ENCODE data around the gene C2CD5.
"Not testable (repeated sequence)": the region's sequence is repeated elsewhere in the genome, so short reads cannot be mapped to it uniquely, and the experiment has no call there.

The C2CD5 gene, protein sequence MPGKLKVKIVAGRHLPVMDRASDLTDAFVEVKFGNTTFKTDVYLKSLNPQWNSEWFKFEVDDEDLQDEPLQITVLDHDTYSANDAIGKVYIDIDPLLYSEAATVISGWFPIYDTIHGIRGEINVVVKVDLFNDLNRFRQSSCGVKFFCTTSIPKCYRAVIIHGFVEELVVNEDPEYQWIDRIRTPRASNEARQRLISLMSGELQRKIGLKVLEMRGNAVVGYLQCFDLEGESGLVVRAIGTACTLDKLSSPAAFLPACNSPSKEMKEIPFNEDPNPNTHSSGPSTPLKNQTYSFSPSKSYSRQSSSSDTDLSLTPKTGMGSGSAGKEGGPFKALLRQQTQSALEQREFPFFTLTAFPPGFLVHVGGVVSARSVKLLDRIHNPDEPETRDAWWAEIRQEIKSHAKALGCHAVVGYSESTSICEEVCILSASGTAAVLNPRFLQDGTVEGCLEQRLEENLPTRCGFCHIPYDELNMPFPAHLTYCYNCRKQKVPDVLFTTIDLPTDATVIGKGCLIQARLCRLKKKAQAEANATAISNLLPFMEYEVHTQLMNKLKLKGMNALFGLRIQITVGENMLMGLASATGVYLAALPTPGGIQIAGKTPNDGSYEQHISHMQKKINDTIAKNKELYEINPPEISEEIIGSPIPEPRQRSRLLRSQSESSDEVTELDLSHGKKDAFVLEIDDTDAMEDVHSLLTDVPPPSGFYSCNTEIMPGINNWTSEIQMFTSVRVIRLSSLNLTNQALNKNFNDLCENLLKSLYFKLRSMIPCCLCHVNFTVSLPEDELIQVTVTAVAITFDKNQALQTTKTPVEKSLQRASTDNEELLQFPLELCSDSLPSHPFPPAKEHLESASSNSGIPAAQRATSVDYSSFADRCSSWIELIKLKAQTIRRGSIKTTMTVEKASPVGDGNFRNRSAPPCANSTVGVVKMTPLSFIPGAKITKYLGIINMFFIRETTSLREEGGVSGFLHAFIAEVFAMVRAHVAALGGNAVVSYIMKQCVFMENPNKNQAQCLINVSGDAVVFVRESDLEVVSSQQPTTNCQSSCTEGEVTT

GRCh38 chr12:22544038-22544979, at the start of gene C2CD5:
Gene C2CD5 (minus strand): TSS chr12:22544542. CDS start chr12:22544150, 392 bp downstream.
- peak; percentile 97 for DNase-seq

- DNase-seq = no peak
These were observed 49.5 kb upstream of the C2CD5 start for GRCh38 chr12:22593864-22594263.

DNA sequence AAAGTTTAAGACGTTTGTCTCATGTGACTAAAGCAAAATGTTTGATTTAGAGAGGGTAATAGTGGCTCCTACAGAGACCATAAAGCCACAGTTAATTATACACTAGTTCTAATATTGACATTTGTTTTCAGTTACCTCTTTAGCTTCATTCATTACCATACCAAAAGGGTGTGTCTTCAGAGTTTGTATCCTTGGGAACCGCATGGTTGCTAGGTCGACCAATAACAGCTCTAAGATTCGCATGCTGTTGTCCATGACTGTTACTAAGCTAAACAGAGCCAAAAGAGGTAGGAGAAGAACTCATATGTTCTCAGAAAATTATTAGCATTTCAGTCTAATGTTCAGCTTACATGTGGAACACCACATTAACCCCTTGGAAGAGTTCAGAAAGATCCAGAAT, 44.5 kb upstream of the C2CD5 start:
- DNase-seq = no peak

- no peak for DNase-seq
These were observed 34.0 kb upstream of the C2CD5 start for GRCh38 chr12:22578328-22578727.

DNA sequence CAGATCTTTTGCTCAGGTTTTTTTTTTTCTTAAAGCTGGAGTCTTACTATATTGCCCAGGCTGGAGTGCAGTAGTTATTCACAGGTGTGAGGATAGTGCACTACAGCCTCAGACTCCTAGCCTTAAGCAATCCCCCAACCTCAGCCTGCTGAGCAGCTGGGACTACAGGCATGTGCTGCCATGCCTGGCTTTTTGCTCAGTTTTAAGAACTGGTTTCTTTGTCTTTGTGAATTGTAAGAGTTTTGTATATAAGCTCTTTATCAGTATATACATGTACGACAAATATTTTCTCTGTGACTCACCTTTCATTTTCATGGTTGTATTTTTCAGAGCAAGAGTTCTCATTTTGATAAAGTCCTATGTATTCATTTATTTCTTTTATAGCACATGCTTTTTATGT, 33.3 kb upstream of the C2CD5 start:
- no peak for DNase-seq

DNA sequence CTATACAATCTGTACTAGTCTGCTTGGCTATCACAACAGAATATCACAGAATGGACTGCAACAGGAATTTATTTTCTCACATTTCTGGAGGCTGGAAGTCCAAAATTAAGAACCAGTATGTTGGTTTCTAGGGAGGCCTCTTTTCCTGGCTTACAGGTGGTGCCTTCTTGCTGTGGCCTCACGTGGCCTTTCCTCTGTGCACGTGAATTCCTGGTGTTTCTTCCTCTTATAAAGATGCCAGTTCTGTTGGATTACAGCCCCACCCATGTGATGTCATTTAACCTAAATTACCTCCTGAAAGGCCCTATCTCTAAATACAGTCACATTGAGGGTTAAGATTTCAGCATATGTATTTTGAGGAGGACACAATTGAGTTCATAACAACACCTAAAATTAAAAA, 32.1 kb upstream of the C2CD5 start:
- DNase-seq = no peak

DNA sequence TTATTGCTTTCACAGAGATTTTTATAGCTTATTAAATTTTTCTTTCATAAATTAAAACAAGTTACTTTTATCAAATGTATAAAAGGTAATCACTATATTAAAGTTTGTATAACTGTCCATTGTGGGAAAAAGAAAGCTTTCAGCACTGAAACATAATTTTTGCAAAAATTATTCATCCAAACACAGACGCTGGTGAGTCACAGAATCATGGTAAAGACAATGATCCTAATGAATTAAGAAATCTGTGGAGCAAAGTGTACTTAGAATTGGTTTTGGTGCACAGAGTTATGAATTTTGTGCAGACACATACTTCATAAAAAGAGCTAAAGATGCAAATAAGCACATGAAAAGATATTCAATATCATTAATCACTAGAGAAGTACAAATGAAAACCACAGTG, 31.7 kb upstream of the C2CD5 start:
- no peak for DNase-seq

- DNase-seq = no peak
These were observed 30.6 kb upstream of the C2CD5 start for GRCh38 chr12:22574921-22575320.

GRCh38 chr12:22573181-22573580, 28.8 kb upstream of the C2CD5 start:
- DNase-seq = no peak

DNA sequence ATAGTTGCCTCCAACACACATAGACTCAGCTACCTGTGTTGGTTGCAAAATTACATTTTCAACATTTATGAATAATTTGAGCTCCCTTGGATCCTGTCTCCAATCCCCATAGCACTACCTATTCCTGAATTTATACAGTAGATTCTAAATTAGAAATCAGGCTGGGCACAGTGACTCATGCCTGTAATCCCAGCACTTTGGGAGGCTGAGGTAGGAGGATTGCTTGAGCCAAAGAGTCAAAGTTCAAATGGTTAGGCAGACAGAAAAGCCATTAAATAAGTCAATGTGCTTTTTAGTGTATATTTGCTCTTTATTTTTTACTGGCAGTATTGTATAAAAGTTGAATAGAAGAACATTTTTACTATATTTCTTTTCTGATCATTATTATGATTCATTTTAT, 24.9 kb upstream of the C2CD5 start:
- DNase-seq = no peak

- no peak for DNase-seq
These were observed 18.0 kb upstream of the C2CD5 start for GRCh38 chr12:22562036-22563028.

DNA sequence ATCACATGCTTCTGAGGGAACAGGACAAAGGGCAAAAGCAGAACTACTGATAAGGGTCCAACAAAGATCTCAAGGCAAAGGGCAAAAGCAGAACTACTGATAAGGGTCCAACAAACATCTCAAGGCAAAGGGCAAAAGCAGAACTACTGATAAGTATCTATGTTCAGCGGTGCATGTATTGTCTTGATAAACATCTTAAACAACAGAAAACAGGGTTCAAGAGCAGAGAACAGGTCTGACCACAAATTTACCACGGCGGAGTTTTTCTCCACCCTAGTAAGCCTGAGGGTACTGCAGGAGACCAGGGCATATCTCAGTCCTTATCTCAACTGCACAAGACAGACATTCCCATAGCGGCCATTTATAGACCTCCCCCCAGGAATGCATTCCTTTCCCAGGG, 10.4 kb upstream of the C2CD5 start:
- not testable (repeated sequence) for DNase-seq

- no peak for DNase-seq
These were observed 7.3 kb upstream of the C2CD5 start for GRCh38 chr12:22551624-22552023.

GRCh38 chr12:22545255-22545654, 913 bp upstream of the C2CD5 start:
- no peak for DNase-seq

- peak; percentile 57 for DNase-seq
These were observed 900 bp downstream of the C2CD5 start for GRCh38 chr12:22543246-22544037.

DNA sequence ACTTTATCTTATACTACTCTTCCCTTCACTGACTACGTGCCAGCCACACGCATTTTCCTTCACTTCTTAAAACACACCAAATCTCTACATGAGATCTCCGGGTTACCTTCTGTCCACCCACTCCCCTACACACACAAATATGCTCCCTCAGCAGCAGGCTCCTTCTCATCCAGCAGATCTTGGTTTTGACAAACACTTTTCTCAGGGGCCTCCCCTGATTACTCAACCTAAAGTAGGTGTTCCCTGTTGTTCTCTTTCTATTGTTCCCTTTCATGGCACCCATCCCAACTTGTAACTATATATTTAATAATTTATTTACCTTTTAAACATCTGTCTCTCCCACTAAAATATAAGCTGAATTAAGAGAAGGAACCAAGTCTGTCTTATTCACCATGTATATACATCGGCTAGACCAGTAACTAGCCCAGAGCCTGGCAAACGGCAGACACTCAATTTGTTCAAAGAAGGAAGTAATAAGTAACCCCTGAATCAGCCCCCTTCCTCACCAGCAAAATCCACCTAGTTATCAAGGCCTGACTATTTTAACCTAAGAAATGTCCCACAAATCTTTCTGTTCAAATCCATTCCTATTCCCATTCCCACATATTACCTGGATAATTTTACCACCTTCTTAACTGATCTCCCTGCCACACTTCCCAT, 2.7 kb downstream of the C2CD5 start:
- no peak for DNase-seq

GRCh38 chr12:22539055-22539454, 5.3 kb downstream of the C2CD5 start:
- DNase-seq = peak; percentile 12

GRCh38 chr12:22538311-22538710, 6.0 kb downstream of the C2CD5 start:
- no peak for DNase-seq

GRCh38 chr12:22536971-22537544, 7.3 kb downstream of the C2CD5 start:
- DNase-seq = no peak
